ENCODE measurements around the gene PCMTD2. TPM values are rescaled to one million over a fixed set of nuclear protein-coding genes. Genes with fewer than 3 reads are reported as not detected.

Gene PCMTD2
- total RNA-seq, 1 donor from 2014 or later = 53.4 TPM

- POLR2A ChIA-PET = no interaction called here
- no peaks in the 10 kb centered on the region for H3K36me3 Mint-ChIP-seq (ENCODE audit: low read depth)
- CTCF ChIA-PET = no interaction called here
- no peak overlapping the region for H3K4me3 Mint-ChIP-seq
- H3K9me3 Mint-ChIP-seq = no peaks in the 10 kb centered on the region
- no peak overlapping the region for H3K27ac Mint-ChIP-seq
- peaks cover 2% of the 10 kb centered on the region for H3K27me3 Mint-ChIP-seq
- no peak for DNase-seq
- no peak for ATAC-seq (ENCODE audit: low read depth)
- intact Hi-C loops (cut with micrococcal nuclease) = no loop called here
- no peak for TF ChIP-seq CTCF (IDR thresholded peaks at IDR 0.05)
- no peaks in the 10 kb centered on the region for H3K4me1 Mint-ChIP-seq
Measured at GRCh38 chr20:64220420-64220819, 35.1 kb upstream of the PCMTD2 start.

- no peak overlapping the region for H3K4me3 Mint-ChIP-seq
- H3K9me3 Mint-ChIP-seq = no peaks in the 10 kb centered on the region
- ATAC-seq (ENCODE audit: low read depth) (no peak), DNase-seq (no peak)
- no peaks in the 10 kb centered on the region for H3K4me1 Mint-ChIP-seq
- H3K36me3 Mint-ChIP-seq (ENCODE audit: low read depth) = no peaks in the 10 kb centered on the region
- peaks cover 4% of the 10 kb centered on the region for H3K27me3 Mint-ChIP-seq
- intact Hi-C loops (cut with micrococcal nuclease) = no loop called here
- ChIA-PET POLR2A (no interaction called here), CTCF (no interaction called here)
- no peak for TF ChIP-seq CTCF (IDR thresholded peaks at IDR 0.05)
- no peak overlapping the region for H3K27ac Mint-ChIP-seq
Measured at GRCh38 chr20:64220891-64221527, 34.5 kb upstream of the PCMTD2 start.

GRCh38 chr20:64222291-64222735 lies 33.2 kb upstream of the PCMTD2 start:
- no peak overlapping the region for H3K27ac Mint-ChIP-seq
- no peak for DNase-seq
- no peak for TF ChIP-seq CTCF (IDR thresholded peaks at IDR 0.05)
- H3K27me3 Mint-ChIP-seq = peaks cover 5% of the 10 kb centered on the region
- intact Hi-C loops (cut with micrococcal nuclease) = no loop called here
- POLR2A ChIA-PET = no interaction called here
- CTCF ChIA-PET = no interaction called here
- no peaks in the 10 kb centered on the region for H3K4me1 Mint-ChIP-seq
- no peaks in the 10 kb centered on the region for H3K36me3 Mint-ChIP-seq (ENCODE audit: low read depth)
- H3K9me3 Mint-ChIP-seq = no peaks in the 10 kb centered on the region
- H3K4me3 Mint-ChIP-seq = no peak overlapping the region
- ATAC-seq (ENCODE audit: low read depth) = no peak

- no peak overlapping the region for H3K4me3 Mint-ChIP-seq
- CTCF ChIA-PET = no interaction called here
- H3K27ac Mint-ChIP-seq = no peak overlapping the region
Measured at GRCh38 chr20:64222851-64223525, 32.6 kb upstream of the PCMTD2 start.

More at GRCh38 chr20:64222851-64223525, 32.6 kb upstream of the PCMTD2 start:
- intact Hi-C loops (cut with micrococcal nuclease) = no loop called here
- no peaks in the 10 kb centered on the region for H3K9me3 Mint-ChIP-seq
- no peak for TF ChIP-seq CTCF (IDR thresholded peaks at IDR 0.05)
- no peaks in the 10 kb centered on the region for H3K36me3 Mint-ChIP-seq (ENCODE audit: low read depth)
- POLR2A ChIA-PET = no interaction called here
- H3K4me1 Mint-ChIP-seq = no peaks in the 10 kb centered on the region
- H3K27me3 Mint-ChIP-seq = peaks cover 4% of the 10 kb centered on the region
- no peak for DNase-seq
- ATAC-seq (ENCODE audit: low read depth) = no peak
